GM15510 (cell line): Measurements from ENCODE around the gene TGM1.

Experiments used
- POLR2A ChIP-seq: IDR thresholded peaks from 3 replicates; pipeline ENCODE4 v1.6.1; 2011; ENCODE audit warnings: borderline replicate concordance; ENCODE audit not compliant: insufficient read length; ENCODE audit errors: extremely low read depth

Gene TGM1

DNA sequence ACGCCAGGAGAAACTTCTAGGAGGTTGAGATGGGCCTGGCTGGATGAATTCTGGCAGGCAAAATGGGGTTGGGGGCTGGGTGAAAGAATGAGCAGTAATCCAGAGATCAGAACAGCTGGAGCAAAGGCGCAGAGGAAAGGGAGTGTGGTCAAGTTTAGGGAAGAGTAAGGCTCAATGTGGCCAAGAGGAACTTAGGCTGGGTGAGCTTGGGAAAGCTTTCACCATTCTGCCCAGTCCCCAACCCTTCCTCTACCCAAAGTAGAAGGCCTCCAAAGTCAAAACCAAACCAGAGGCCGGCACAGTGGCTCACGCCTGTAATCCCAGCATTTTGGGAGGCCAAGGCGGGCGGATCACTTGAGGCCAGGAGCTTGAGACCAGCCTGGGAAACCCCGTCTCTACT lies 18.7 kb upstream of the TGM1 start:
- TF ChIP-seq POLR2A: no peak

GRCh38 chr14:24280797-24281460 lies 18.0 kb upstream of the TGM1 start:
- TF ChIP-seq POLR2A: no peak

GRCh38 chr14:24279301-24280186 lies 16.6 kb upstream of the TGM1 start:
- no peak for TF ChIP-seq POLR2A

- no peak for TF ChIP-seq POLR2A
Observed at GRCh38 chr14:24278424-24278823, 15.4 kb upstream of the TGM1 start.

- no peak for TF ChIP-seq POLR2A
Observed at GRCh38 chr14:24277606-24278321, 14.8 kb upstream of the TGM1 start.

GRCh38 chr14:24277071-24277470 lies 14.1 kb upstream of the TGM1 start:
- TF ChIP-seq POLR2A: no peak

GRCh38 chr14:24274101-24274543 lies 11.1 kb upstream of the TGM1 start:
- no peak for TF ChIP-seq POLR2A

- TF ChIP-seq POLR2A: no peak
Observed at GRCh38 chr14:24273422-24273998, 10.5 kb upstream of the TGM1 start.

GRCh38 chr14:24272467-24272866 lies 9.5 kb upstream of the TGM1 start:
- no peak for TF ChIP-seq POLR2A

- no peak for TF ChIP-seq POLR2A
Observed at GRCh38 chr14:24271834-24272263, 8.9 kb upstream of the TGM1 start.

- peak; percentile 84 for TF ChIP-seq POLR2A
Observed at GRCh38 chr14:24271134-24271833, 8.3 kb upstream of the TGM1 start, which contains the start of gene RABGGTA. Gene RABGGTA (minus strand): TSS chr14:24271597. CDS start chr14:24271115, 482 bp downstream.

DNA sequence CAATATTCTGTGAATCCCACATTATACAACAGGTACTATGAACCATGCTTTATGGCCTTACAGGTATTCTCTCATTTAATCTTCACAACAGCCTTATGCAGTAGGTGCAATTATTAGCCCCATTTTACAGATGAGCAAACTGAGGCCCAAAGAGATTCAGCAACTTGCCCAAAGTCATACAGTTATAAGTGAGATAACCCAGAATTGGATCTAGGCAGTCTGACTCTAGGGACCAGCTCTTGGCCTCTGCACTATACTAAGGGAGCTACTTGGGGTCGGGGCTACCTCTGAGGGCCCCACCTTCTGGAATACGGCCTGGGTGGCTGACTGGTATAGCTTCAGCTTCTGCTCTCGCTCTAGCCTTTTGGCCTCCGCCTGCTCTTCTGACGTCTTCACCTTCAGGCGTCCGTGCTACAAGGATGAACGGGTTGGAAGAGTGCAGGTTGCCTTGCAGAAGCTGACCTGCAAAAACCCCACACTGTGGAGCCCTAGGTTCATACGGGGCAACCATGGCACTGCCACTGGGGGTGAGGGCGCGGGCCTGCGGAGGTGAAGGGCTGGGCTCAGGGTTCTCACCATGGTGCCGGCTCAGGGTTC lies 7.7 kb upstream of the TGM1 start:
- TF ChIP-seq POLR2A: no peak

GRCh38 chr14:24269910-24270536 lies 7.0 kb upstream of the TGM1 start:
- no peak for TF ChIP-seq POLR2A
